ENCODE measurements around the gene RAB4B. TPM values are rescaled to one million over a fixed set of nuclear protein-coding genes. Genes with fewer than 3 reads are reported as not detected.
"Not testable (repeated sequence)": the region's sequence is repeated elsewhere in the genome, so short reads cannot be mapped to it uniquely, and the experiment has no call there.

Gene RAB4B
- total RNA-seq, 1 experiment from 2014 or later = 9.1 TPM

DNA sequence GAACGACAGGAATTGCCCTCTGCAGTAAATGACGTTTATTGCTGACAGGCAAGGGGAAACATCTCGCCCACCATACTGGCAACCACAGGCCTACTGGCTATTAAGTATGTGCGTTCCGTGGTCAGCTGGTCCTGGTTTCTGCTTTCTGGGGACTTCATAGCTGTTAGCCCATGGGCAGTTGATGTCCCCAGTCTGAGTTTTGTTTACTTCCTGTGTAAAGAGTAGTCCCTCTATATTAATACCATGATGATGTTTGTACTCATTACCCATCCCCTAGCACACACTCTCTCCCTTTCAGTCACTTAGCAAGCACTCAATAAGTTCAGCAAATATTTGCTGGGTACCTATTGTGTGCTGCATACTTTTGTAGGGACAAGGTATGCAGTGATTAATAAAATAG lies 9.2 kb upstream of the RAB4B start:
- ChIA-PET CTCF (no interaction called here), POLR2A (ENCODE audit: low non-redundant PET) (no interaction called here)
- Histone ChIP-seq H3K9me3 (ENCODE audit: low read depth, low read length, poor library complexity, severe bottlenecking) (no peaks in the 10 kb centered on the region), H3K4me1 (ENCODE audit: insufficient read depth, low read length, poor library complexity, severe bottlenecking) (no peaks in the 10 kb centered on the region), H3K27ac (ENCODE audit: low read depth, low read length, poor library complexity, severe bottlenecking) (no peak overlapping the region), H3K4me3 (ENCODE audit: low read depth, low read length, poor library complexity, severe bottlenecking) (no peak overlapping the region), H3K27me3 (replicated peaks; ENCODE audit: insufficient read depth, low read depth, low read length, poor library complexity) (no peaks in the 10 kb centered on the region), H3K36me3 (ENCODE audit: insufficient read depth, low read length, poor library complexity, severe bottlenecking) (peaks cover 23% of the 10 kb centered on the region)
- intact Hi-C loops (cut with micrococcal nuclease; ENCODE audit: unreplicated experiment) = no loop called here
- no TSS peak for BruUV-seq (replicated peaks)
- TF ChIP-seq EZH2 (IDR thresholded peaks at IDR 0.05; ENCODE audit: borderline replicate concordance, low read depth, low read length, poor library complexity, severe bottlenecking) = no peak
- TF ChIP-seq, protein P1, sequence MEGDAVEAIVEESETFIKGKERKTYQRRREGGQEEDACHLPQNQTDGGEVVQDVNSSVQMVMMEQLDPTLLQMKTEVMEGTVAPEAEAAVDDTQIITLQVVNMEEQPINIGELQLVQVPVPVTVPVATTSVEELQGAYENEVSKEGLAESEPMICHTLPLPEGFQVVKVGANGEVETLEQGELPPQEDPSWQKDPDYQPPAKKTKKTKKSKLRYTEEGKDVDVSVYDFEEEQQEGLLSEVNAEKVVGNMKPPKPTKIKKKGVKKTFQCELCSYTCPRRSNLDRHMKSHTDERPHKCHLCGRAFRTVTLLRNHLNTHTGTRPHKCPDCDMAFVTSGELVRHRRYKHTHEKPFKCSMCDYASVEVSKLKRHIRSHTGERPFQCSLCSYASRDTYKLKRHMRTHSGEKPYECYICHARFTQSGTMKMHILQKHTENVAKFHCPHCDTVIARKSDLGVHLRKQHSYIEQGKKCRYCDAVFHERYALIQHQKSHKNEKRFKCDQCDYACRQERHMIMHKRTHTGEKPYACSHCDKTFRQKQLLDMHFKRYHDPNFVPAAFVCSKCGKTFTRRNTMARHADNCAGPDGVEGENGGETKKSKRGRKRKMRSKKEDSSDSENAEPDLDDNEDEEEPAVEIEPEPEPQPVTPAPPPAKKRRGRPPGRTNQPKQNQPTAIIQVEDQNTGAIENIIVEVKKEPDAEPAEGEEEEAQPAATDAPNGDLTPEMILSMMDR (conservative IDR thresholded peaks at IDR 0.05; ENCODE audit: low read depth, low read length) = no peak
- DNase-seq (ENCODE audit: low spot score) = no peak

DNA sequence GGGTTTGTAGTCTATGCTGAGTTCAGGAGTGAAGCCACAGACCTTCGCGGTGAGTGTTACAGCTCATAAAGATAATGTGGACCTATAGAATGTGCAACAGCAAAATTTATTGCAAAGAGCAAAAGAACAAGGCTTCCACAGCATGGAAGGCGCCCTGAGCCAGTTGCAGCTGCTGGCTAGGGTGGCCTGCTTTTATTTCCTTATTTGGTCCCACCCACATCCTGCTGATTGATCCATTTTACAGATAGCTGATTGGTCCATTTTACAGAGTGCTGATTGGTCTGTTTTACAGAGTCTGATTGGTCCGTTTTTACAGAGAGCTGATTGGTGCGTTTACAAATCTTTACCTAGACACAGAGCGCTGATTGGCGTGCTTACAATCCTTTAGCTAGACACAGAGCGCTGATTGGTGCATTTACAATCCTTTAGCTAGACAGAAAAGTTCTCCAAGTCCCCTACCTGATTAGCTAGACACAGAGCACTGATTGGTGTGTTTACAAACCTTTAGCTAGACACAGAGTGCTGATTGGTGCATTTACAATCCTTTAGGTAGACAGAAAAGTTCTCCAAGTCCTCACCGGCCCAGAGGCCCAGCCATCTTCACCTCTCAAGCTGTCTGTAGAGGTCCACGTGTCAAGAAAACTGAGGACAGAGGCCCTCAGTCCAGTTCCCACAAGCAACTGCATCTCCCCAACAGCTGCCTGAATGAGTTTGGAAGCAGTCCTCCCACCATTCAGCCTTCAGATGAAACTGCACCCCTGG lies 6.8 kb upstream of the RAB4B start:
- H3K4me3 ChIP-seq (ENCODE audit: low read depth, low read length, poor library complexity, severe bottlenecking); H3K27me3 ChIP-seq (replicated peaks; ENCODE audit: insufficient read depth, low read depth, low read length, poor library complexity); POLR2A ChIA-PET (ENCODE audit: low non-redundant PET); BruUV-seq (replicated peaks); H3K9me3 ChIP-seq (ENCODE audit: low read depth, low read length, poor library complexity, severe bottlenecking); H3K36me3 ChIP-seq (ENCODE audit: insufficient read depth, low read length, poor library complexity, severe bottlenecking); H3K27ac ChIP-seq (ENCODE audit: low read depth, low read length, poor library complexity, severe bottlenecking); CTCF ChIA-PET; intact Hi-C loops (cut with micrococcal nuclease; ENCODE audit: unreplicated experiment); H3K4me1 ChIP-seq (ENCODE audit: insufficient read depth, low read length, poor library complexity, severe bottlenecking): not testable (repeated sequence)
- peak; percentile 36 for DNase-seq (ENCODE audit: low spot score)

GRCh38 chr19:40774916-40775631 lies 3.0 kb upstream of the RAB4B start, which contains the start of gene MIA:
Gene MIA (plus strand): TSS chr19:40775521. CDS start chr19:40775543, 22 bp downstream.
- H3K36me3 ChIP-seq (ENCODE audit: insufficient read depth, low read length, poor library complexity, severe bottlenecking) = no peaks in the 10 kb centered on the region
- H3K27me3 ChIP-seq (replicated peaks; ENCODE audit: insufficient read depth, low read depth, low read length, poor library complexity) = no peaks in the 10 kb centered on the region
- no TSS peak for BruUV-seq (replicated peaks)
- intact Hi-C loops (cut with micrococcal nuclease; ENCODE audit: unreplicated experiment) = no loop called here
- TF ChIP-seq, protein P1 (conservative IDR thresholded peaks at IDR 0.05; ENCODE audit: low read depth, low read length) = no peak
- TF ChIP-seq EZH2 (IDR thresholded peaks at IDR 0.05; ENCODE audit: borderline replicate concordance, low read depth, low read length, poor library complexity, severe bottlenecking) = no peak
- H3K4me1 ChIP-seq (ENCODE audit: insufficient read depth, low read length, poor library complexity, severe bottlenecking) = peaks cover 12% of the 10 kb centered on the region
- DNase-seq (ENCODE audit: low spot score) = no peak
- CTCF ChIA-PET = no interaction called here
- H3K27ac ChIP-seq (ENCODE audit: low read depth, low read length, poor library complexity, severe bottlenecking) = no peak within 1 kb of the TSS
- H3K9me3 ChIP-seq (ENCODE audit: low read depth, low read length, poor library complexity, severe bottlenecking) = no peaks in the 10 kb centered on the region
- no peak within 1 kb of the TSS for H3K4me3 ChIP-seq (ENCODE audit: low read depth, low read length, poor library complexity, severe bottlenecking)
- POLR2A ChIA-PET (ENCODE audit: low non-redundant PET) = interaction anchor here (0.5 kb wide), 1 partner anchor 84 kb away, joined by 4 read pairs; no protein-coding TSS in a partner anchor
